ENCODE results near the gene MAP7D2. TPM values are rescaled to one million over a fixed set of nuclear protein-coding genes. Genes with fewer than 3 reads are reported as not detected.

MAP7D2 gene
- total RNA-seq, 1 donor, result not detected

- TF ChIP-seq CTCF (IDR thresholded peaks at IDR 0.05; ENCODE audit: insufficient read depth, low read depth, low read length), result no peak
- DNase-seq (ENCODE audit: low read depth), result no peak
- no peak overlapping the region for H3K4me3 ChIP-seq (ENCODE audit: low read depth, low read length)
These were observed 1.5 kb upstream of the MAP7D2 start for GRCh38 chrX:20118065-20118824.

GRCh38 chrX:20116087-20116576, 575 bp downstream of the MAP7D2 start:
- peak overlapping the region; percentile 35 for H3K4me3 ChIP-seq (ENCODE audit: low read depth, low read length)
- no peak for TF ChIP-seq CTCF (IDR thresholded peaks at IDR 0.05; ENCODE audit: insufficient read depth, low read depth, low read length)
- DNase-seq (ENCODE audit: low read depth), result no peak

GRCh38 chrX:20112022-20112774, 4.5 kb downstream of the MAP7D2 start:
- no peak for DNase-seq (ENCODE audit: low read depth)
- no peak overlapping the region for H3K4me3 ChIP-seq (ENCODE audit: low read depth, low read length)
- TF ChIP-seq CTCF (IDR thresholded peaks at IDR 0.05; ENCODE audit: insufficient read depth, low read depth, low read length), result no peak

GRCh38 chrX:20111271-20111670, 5.4 kb downstream of the MAP7D2 start:
- DNase-seq (ENCODE audit: low read depth), result no peak
- H3K4me3 ChIP-seq (ENCODE audit: low read depth, low read length), result no peak overlapping the region
- no peak for TF ChIP-seq CTCF (IDR thresholded peaks at IDR 0.05; ENCODE audit: insufficient read depth, low read depth, low read length)

- DNase-seq (ENCODE audit: low read depth), result no peak
- H3K4me3 ChIP-seq (ENCODE audit: low read depth, low read length), result no peak overlapping the region
- TF ChIP-seq CTCF (IDR thresholded peaks at IDR 0.05; ENCODE audit: insufficient read depth, low read depth, low read length), result no peak
These were observed 14.6 kb downstream of the MAP7D2 start for GRCh38 chrX:20101934-20102581.

GRCh38 chrX:20091499-20091898, 25.2 kb downstream of the MAP7D2 start:
- DNase-seq (ENCODE audit: low read depth), result no peak
- no peak for TF ChIP-seq CTCF (IDR thresholded peaks at IDR 0.05; ENCODE audit: insufficient read depth, low read depth, low read length)
- H3K4me3 ChIP-seq (ENCODE audit: low read depth, low read length), result no peak overlapping the region
